ENCODE measurements around the gene ANKRD33.
"Not testable (repeated sequence)": the region's sequence is repeated elsewhere in the genome, so short reads cannot be mapped to it uniquely, and the experiment has no call there.

The ANKRD33 gene

GRCh38 chr12:51883998-51884675 lies 3.8 kb upstream of the ANKRD33 start:
- no peak for DNase-seq

GRCh38 chr12:51884676-51885229 lies 3.1 kb upstream of the ANKRD33 start:
- no peak for DNase-seq

GRCh38 chr12:51885294-51886020 lies 2.4 kb upstream of the ANKRD33 start:
- not testable (repeated sequence) for DNase-seq

GRCh38 chr12:51886021-51886710 lies 1.7 kb upstream of the ANKRD33 start:
- no peak for DNase-seq

GRCh38 chr12:51888316-51889215 lies 663 bp downstream of the ANKRD33 start:
- DNase-seq, result no peak

- DNase-seq, result no peak
Observed at GRCh38 chr12:51889216-51890132, 1.6 kb downstream of the ANKRD33 start.

- no peak for DNase-seq
Observed at GRCh38 chr12:51890133-51890464, 2.2 kb downstream of the ANKRD33 start.

GRCh38 chr12:51890511-51891171 lies 2.7 kb downstream of the ANKRD33 start:
- no peak for DNase-seq

- no peak for DNase-seq
Observed at GRCh38 chr12:51891843-51892242, 3.9 kb downstream of the ANKRD33 start.

- DNase-seq, result no peak
Observed at GRCh38 chr12:51893786-51894185, 5.9 kb downstream of the ANKRD33 start.

GRCh38 chr12:51895378-51896135 lies 7.7 kb downstream of the ANKRD33 start:
- DNase-seq, result no peak

- no peak for DNase-seq
Observed at GRCh38 chr12:51896236-51896635, 8.3 kb downstream of the ANKRD33 start.

- no peak for DNase-seq
Observed at GRCh38 chr12:51897181-51897580, 9.3 kb downstream of the ANKRD33 start.

- no peak for DNase-seq
Observed at GRCh38 chr12:51898506-51898905, 10.6 kb downstream of the ANKRD33 start.

GRCh38 chr12:51898937-51899336 lies 11.0 kb downstream of the ANKRD33 start:
- DNase-seq, result no peak

GRCh38 chr12:51900323-51900889 lies 12.5 kb downstream of the ANKRD33 start:
- DNase-seq, result no peak

- no peak for DNase-seq
Observed at GRCh38 chr12:51901121-51901817, 13.4 kb downstream of the ANKRD33 start.

GRCh38 chr12:51901881-51902280 lies 14.0 kb downstream of the ANKRD33 start:
- no peak for DNase-seq

GRCh38 chr12:51904951-51905470 lies 17.1 kb downstream of the ANKRD33 start:
- no peak for DNase-seq
